Neural progenitor cell (in vitro differentiated cells): ENCODE measurements around the gene DIAPH2.

Experiments
- CTCF ChIP-seq: fragments of 200-600 bp; sonication (generic); IDR thresholded peaks from 2 replicates; pipeline ENCODE4 v1.5.1; 2017; ENCODE audit warnings: antibody characterized with exemption, mild to moderate bottlenecking
- EZH2 ChIP-seq: fragments of 200-600 bp; sonication (generic); IDR thresholded peaks from 2 replicates; pipeline ENCODE4 v1.6.1; 2017; ENCODE audit warnings: antibody characterized with exemption, mild to moderate bottlenecking, moderate library complexity
- EZH2phosphoT487 ChIP-seq: fragments of 200-600 bp; sonication (generic); IDR thresholded peaks from 2 replicates; pipeline ENCODE4 v1.6.1; 2017; ENCODE audit warnings: antibody characterized with exemption

GRCh38 chrX:97400492-97400891, 715.9 kb downstream of the DIAPH2 start:
- TF ChIP-seq EZH2phosphoT487 (no peak), CTCF (no peak), EZH2 (no peak)
